Endothelial cell of umbilical vein (primary cell): ENCODE data around the gene PHACTR1. TPM values are rescaled to one million over a fixed set of nuclear protein-coding genes. Genes with fewer than 3 reads are reported as not detected.

Experiments used
- BruUV-seq: library from RNA; stranded (reverse); fragments of 400-500 nt; replicated peaks from 2 replicates; lab custom pipeline; 2021; lab: Mats Ljungman, UMichigan
- CTCF ChIA-PET: fragments of 300-600, 350-600 bp; sonication (Branson Sonifier 250); formaldehyde crosslinking; loops from one replicate; lab custom pipeline; 2021; ENCODE audit warnings: antibody characterized with exemption, inconsistent platforms; lab: Charles Lee
- POLR2A ChIA-PET: fragments of 300-600, 350-600 bp; sonication (Branson Sonifier 250); formaldehyde crosslinking; loops from one replicate; lab custom pipeline; 2021; ENCODE audit warnings: antibody characterized with exemption, inconsistent platforms; lab: Charles Lee
- DNase-seq: peaks from one replicate; pipeline ENCODE4 v3.0.0-alpha.2; 2011; ENCODE audit warnings: low read depth, low spot score
- FAIRE-seq: peaks from 2 replicates; lab custom pipeline; 2011; peaks lifted over from hg19 to GRCh38; lab: Jason Lieb, UNC
- H2AFZ ChIP-seq: 2 replicates; pipeline ENCODE4 v1.6.0; 2012; ENCODE audit warnings: low read depth, low read length, control low read depth, inconsistent platforms
- H3K27ac ChIP-seq: 2 replicates; pipeline ENCODE4 v1.5.1; 2011; ENCODE audit warnings: low read depth, mild to moderate bottlenecking, control low read depth, low read length, moderate library complexity; ENCODE audit not compliant: insufficient read depth
- H3K27me3 ChIP-seq, 2 experiments: 2 replicates each; pipeline versions ENCODE4 v1.6.0 to v1.6.1; 2011; ENCODE audit warnings: low read length in 2 of 2, mixed read lengths in 1 of 2; ENCODE audit not compliant: control insufficient read depth in 2 of 2, insufficient read depth in 2 of 2
- H3K36me3 ChIP-seq, 2 experiments: 2 replicates in 1 of 2; 3 replicates in 1 of 2; pipeline ENCODE4 v1.5.1; 2011; ENCODE audit warnings: low read length in 2 of 2, mild to moderate bottlenecking in 1 of 2, moderate library complexity in 1 of 2; ENCODE audit not compliant: control insufficient read depth in 2 of 2, insufficient read depth in 2 of 2; ENCODE audit errors: extremely low read depth in 1 of 2
- H3K4me1 ChIP-seq: 3 replicates; pipeline ENCODE4 v1.5.1; 2011; ENCODE audit warnings: mild to moderate bottlenecking, low read length; ENCODE audit not compliant: control insufficient read depth, insufficient read depth; ENCODE audit errors: extremely low read depth
- H3K4me2 ChIP-seq: 2 replicates; pipeline ENCODE4 v1.6.1; 2011; ENCODE audit warnings: low read length, control low read depth, mixed read lengths; ENCODE audit not compliant: insufficient read depth
- H3K4me3 ChIP-seq, 3 experiments: fragments of 200-600 bp in 1 of 3; sonication (generic), shearing (Covaris generic) in 1 of 3; replicated peaks in 1 of 3; 2 replicates each; pipeline ENCODE4 v1.5.1; 2011 to 2016; ENCODE audit warnings: control low read depth in 3 of 3, low read length in 3 of 3, mild to moderate bottlenecking in 2 of 3, inconsistent platforms in 1 of 3, low read depth in 1 of 3, moderate library complexity in 1 of 3; ENCODE audit not compliant: insufficient read depth in 1 of 3
- H3K79me2 ChIP-seq: 2 replicates; pipeline ENCODE4 v1.6.0; 2012; ENCODE audit warnings: low read length, inconsistent platforms; ENCODE audit not compliant: control insufficient read depth, insufficient read depth
- H3K9ac ChIP-seq: replicated peaks from 2 replicates; pipeline ENCODE3; 2011; ENCODE audit warnings: low read length, control low read depth; ENCODE audit not compliant: insufficient read depth; ENCODE audit errors: extremely low read depth
- H3K9me1 ChIP-seq: replicated peaks from 3 replicates; pipeline ENCODE4 v1.6.0; 2011; ENCODE audit warnings: mild to moderate bottlenecking, low read length; ENCODE audit not compliant: control insufficient read depth, insufficient read depth; ENCODE audit errors: extremely low read depth
- H3K9me3 ChIP-seq: replicated peaks from 2 replicates; pipeline ENCODE4 v1.5.1; 2012; ENCODE audit warnings: low read length, inconsistent platforms; ENCODE audit not compliant: control insufficient read depth, insufficient read depth
- H4K20me1 ChIP-seq: replicated peaks from 2 replicates; pipeline ENCODE3; 2011; ENCODE audit warnings: mild to moderate bottlenecking, low read length; ENCODE audit not compliant: control insufficient read depth, insufficient read depth; ENCODE audit errors: extremely low read depth
- EZH2 ChIP-seq: IDR thresholded peaks from 2 replicates; pipeline ENCODE4 v1.6.1; 2012; ENCODE audit warnings: borderline replicate concordance, low read depth, mild to moderate bottlenecking, moderate library complexity, low read length, inconsistent platforms; ENCODE audit not compliant: severe bottlenecking
- FOS ChIP-seq: IDR thresholded peaks from 2 replicates; pipeline ENCODE4 v1.6.1; 2011; ENCODE audit warnings: mild to moderate bottlenecking, low read length, moderate library complexity, borderline replicate concordance; ENCODE audit not compliant: insufficient read depth
- GATA2 ChIP-seq: IDR thresholded peaks from 2 replicates; pipeline ENCODE4 v1.7.0; 2011; ENCODE audit warnings: low read depth, mild to moderate bottlenecking, moderate library complexity, mixed read lengths, low read length; ENCODE audit not compliant: insufficient read length, insufficient read depth
- MAX ChIP-seq: IDR thresholded peaks from 2 replicates; pipeline ENCODE4 v1.6.1; 2011; ENCODE audit not compliant: insufficient read depth, insufficient read length
- MYC ChIP-seq: IDR thresholded peaks from one replicate; pipeline ENCODE4 v1.6.1; 2011; ENCODE audit warnings: mild to moderate bottlenecking, low read depth, low read length
- POLR2A ChIP-seq: IDR thresholded peaks from 2 replicates; pipeline ENCODE4 v1.6.1; 2012; ENCODE audit warnings: low read depth, mild to moderate bottlenecking, control low read depth, low read length
- POLR2AphosphoS5 ChIP-seq: IDR thresholded peaks from 2 replicates; pipeline ENCODE4 v1.6.1; 2012; ENCODE audit warnings: low read depth, mild to moderate bottlenecking, control low read depth, low read length, moderate library complexity; ENCODE audit not compliant: insufficient read depth
- dilution Hi-C: fragments of 300-500 bp; cut with MboI; formaldehyde crosslinking; loops from one replicate; pipeline ENCODE4 v1.15.0; 2019; ENCODE audit warnings: low sequenced_read_pairs; ENCODE audit not compliant: extremely low pct_ligation_motif_present
- intact Hi-C: fragments of 100-400 bp; cut with micrococcal nuclease; formaldehyde crosslinking; loops from one replicate; pipeline ENCODE4 v1.10.0; 2022
- polyA plus RNA-seq, 4 experiments: library from polyadenylated mRNA; depleted of rRNA in 3 of 4; stranded (reverse) in 3 of 4; unstranded in 1 of 4; fragments of >200 nt; gene quantifications; 2 replicates each; pipeline versions ENCODE4 v1.2.1 to v1.2.3, GENCODE V29; 2011 to 2012; ENCODE audit warnings: missing spikeins in 1 of 4
- total RNA-seq: library from RNA; stranded (reverse); gene quantifications from 2 replicates; pipeline ENCODE4 v1.2.3, GENCODE V29; 2021

PHACTR1 gene
- total and polyA plus RNA-seq, 2 donors (not counting 3 experiments of a cell fraction or from before 2014, with no cell fraction given): 2.4 to 23.2 TPM

GRCh38 chr6:13101985-13102384 lies 385.4 kb downstream of the PHACTR1 start:
- no peaks in the 10 kb centered on the region for H4K20me1 ChIP-seq
- no peak overlapping the region for H3K4me2 ChIP-seq
- FAIRE-seq (no peak), DNase-seq (no peak)
- no peak overlapping the region for H3K9ac ChIP-seq
- TF ChIP-seq POLR2A (no peak), EZH2 (no peak), FOS (no peak), POLR2AphosphoS5 (no peak), GATA2 (no peak), MYC (no peak), MAX (no peak)
- dilution Hi-C loops: no loop called here
- H3K36me3 ChIP-seq: no peaks in the 10 kb centered on the region
- no peaks in the 10 kb centered on the region for H3K9me1 ChIP-seq
- intact Hi-C loops: no loop called here
- no peak overlapping the region for H3K27ac ChIP-seq
- no peaks in the 10 kb centered on the region for H3K79me2 ChIP-seq
- H3K4me3 ChIP-seq: no peak overlapping the region
- H3K4me1 ChIP-seq: no peaks in the 10 kb centered on the region
- H2AFZ ChIP-seq: no peak overlapping the region
- no peaks in the 10 kb centered on the region for H3K9me3 ChIP-seq
- H3K27me3 ChIP-seq: no peaks in the 10 kb centered on the region
- no TSS peak for BruUV-seq
- ChIA-PET POLR2A (no interaction called here), CTCF (interaction anchor here (1.5 kb wide), 1 partner anchor 10 kb away, joined by 3 read pairs; no protein-coding TSS in a partner anchor)

GRCh38 chr6:13103169-13103568 lies 386.6 kb downstream of the PHACTR1 start:
- ChIA-PET POLR2A (no interaction called here), CTCF (no interaction called here)
- Histone ChIP-seq H3K79me2 (no peaks in the 10 kb centered on the region), H3K4me1 (no peaks in the 10 kb centered on the region), H2AFZ (no peak overlapping the region), H3K36me3 (no peaks in the 10 kb centered on the region), H3K9me3 (no peaks in the 10 kb centered on the region), H3K4me2 (no peak overlapping the region), H3K9me1 (no peaks in the 10 kb centered on the region), H3K27me3 (no peaks in the 10 kb centered on the region), H3K27ac (no peak overlapping the region), H4K20me1 (no peaks in the 10 kb centered on the region), H3K4me3 (no peak overlapping the region), H3K9ac (no peak overlapping the region)
- FAIRE-seq (no peak), DNase-seq (no peak)
- BruUV-seq: no TSS peak
- dilution Hi-C loops (no loop called here), intact Hi-C loops (no loop called here)
- no peak for TF ChIP-seq EZH2
- TF ChIP-seq FOS: no peak
